Activated T-helper 1 cell treated with anti-CD3 and anti-CD28 coated beads, Interleukin-2, amount 50 U/mL, for 16 hours (primary cell): Measurements from ENCODE around the gene ETV5.

Source experiments
- DNase-seq, 2 donors: peaks; one replicate each; pipeline ENCODE4 v3.0.0-alpha.2; 2020; ENCODE audit warnings: low read depth in 1 of 2, low spot score in 1 of 2

ETV5 gene

DNA sequence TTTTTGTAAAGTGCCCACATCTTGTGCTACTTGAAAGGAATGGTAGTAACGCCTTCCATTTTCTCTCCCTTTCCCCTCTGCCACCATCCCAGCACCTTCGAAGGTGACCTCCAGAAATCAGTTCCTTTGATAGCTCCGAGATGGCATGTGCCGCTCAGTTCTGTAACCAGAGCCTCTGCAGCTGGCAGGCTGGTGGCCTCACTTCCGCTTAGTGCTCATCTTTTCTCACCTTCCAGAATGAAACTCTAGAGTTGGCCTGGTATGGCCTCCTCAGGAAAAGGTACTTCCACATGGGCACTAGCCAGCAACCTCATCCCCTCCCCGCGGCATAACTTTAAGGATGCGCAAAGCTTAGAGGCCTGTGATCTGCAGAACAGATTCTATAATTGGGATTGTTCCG, 38.8 kb downstream of the ETV5 start:
- no peak for DNase-seq

DNA sequence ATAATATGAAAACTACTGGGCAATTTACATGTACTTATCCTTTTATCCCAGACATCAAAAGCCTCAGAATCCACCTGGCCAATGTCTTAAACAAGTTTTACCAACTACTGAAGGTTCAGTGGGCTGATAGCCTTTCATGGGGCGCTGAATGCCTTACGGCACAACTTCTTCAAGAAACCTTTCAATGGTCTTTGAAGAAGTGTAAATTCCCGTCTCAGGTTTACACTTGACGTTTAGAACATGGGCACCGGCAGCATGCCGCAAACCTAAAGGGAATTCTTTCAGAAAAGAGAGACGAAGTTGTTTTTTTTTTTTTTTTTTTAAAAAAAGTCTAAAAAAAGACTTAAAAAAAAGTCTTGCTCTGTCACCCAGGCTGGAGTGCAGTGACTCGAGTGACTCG, 39.7 kb downstream of the ETV5 start:
- DNase-seq: no peak

DNA sequence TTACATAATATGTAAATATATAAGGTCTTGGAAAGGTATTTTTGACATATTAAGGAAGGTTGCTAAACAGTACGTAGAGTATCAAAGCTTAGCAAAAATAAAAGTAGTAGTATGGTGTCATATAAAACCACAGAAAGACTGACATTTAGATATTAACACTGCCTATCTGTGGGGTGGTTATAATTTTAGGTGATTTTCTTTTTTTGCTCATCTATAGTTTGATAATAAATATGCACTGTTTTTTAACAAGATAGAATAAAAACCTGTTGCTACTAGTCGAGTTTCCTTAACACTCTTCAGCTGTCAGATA, 40.7 kb downstream of the ETV5 start:
- DNase-seq: no peak

DNA sequence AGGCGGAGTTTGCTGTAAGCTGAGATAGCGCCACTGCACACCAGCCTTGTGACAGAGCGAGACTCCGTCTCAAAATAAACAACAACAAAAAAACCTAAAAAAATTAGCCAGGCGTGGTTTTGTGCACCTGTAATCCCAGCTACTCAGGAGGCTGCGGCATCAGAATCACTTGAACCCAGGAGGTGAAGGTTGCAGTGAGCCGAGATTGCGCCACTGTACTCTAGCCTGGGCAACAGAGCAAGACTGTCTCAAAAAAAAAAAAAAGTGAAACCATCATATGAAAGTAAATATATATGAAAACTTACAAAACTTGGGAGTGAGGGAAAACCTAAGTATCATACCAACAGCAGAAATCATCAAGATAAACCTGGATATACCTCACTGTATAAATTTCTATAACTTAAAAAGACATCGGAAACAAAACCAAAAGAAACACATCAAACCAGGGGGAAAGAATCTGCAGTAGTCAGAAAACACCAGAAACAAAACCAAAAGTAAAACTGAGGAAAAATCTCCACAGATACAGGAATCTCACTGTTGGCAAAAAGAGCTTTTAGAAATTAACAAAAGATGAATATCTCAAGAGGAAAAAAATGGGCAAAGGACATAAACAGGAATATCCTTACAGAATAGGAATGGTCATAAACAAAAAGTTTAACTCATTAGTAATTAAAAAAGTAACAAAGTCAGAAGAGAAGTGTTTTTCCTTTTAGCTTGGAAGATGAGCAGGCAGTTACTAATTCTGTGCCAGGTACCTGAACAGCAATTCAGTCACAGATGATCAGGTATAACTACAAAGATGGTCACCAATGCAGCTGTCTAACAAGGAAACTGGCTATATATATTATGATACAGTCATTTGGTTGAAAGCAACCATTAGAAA, 41.3 kb downstream of the ETV5 start:
- no peak for DNase-seq

DNA sequence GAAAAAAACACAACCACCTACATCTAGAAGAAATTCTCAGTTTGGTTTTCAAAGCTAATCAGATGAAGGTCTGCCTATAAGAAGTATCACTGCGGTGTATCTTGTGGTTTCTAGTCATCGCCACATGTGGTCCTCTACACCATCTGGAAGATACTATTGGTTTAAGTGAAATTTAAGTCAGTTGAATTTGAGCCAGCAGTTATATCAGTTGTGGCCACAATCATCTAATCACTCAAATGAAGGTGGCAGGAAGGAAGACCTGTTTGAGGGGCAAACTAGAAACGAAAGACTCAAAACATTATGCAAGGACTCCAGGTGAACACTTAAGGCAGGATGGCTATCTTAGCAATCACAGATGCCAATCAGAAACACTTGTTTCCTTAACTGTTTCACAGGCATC, 48.7 kb downstream of the ETV5 start:
- DNase-seq: no peak

DNA sequence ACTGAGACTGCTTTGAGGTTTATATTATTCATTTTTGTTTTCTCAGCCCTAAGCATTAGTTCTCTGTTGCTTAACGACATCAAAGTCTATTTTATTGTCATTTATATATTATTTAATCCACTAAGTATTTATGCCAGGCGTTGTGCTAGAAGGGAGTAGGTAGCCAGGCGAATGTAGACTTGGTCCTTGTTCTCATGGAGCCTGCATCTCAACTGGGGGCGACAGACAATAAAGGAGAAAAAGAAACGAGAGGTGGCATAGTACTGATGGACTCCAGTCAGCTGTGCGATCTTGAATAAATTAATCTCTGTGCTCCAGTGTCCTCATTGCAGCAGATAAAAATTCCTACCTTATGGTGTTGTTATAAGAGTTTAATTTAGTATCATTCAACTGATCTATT, 49.7 kb downstream of the ETV5 start:
- DNase-seq: no peak

DNA sequence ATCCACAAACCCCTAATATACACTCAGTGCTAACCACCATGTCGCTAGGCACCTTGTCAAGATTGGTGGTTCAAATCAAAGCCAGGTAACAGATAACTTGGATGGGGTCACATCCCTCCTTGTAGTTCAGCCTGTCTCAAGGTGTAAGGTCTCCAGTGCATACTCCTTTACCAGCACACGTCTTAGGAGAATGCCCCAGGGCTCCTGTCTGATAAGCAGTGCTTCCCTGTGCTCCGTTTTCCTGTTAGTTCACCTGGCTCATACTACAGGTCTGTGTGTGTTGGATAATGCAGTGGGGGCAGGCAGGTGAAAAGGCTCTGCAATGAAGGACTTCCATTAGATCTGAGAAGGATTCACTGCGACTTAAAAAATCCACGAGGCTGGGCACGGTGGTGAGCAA, 50.7 kb downstream of the ETV5 start:
- no peak for DNase-seq

DNA sequence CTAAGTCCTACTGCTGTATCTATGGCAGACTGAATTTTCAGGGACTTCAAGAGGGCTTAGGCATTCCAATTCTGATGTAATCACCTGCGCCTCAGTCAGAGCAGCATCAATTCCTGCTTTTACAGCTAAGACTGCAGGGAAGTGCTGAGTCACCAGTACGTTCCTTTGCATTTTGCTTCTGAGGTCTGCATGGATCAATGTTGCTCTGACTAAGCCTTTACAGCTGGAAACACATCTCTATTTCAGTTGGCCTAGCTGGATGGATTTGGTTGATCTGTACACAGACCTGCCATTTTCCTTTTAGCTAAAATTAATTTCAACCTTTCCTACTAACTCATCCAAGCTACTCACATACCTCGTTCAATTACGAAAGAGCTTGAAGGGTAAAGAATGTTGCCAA, 51.3 kb downstream of the ETV5 start:
- DNase-seq: no peak

DNA sequence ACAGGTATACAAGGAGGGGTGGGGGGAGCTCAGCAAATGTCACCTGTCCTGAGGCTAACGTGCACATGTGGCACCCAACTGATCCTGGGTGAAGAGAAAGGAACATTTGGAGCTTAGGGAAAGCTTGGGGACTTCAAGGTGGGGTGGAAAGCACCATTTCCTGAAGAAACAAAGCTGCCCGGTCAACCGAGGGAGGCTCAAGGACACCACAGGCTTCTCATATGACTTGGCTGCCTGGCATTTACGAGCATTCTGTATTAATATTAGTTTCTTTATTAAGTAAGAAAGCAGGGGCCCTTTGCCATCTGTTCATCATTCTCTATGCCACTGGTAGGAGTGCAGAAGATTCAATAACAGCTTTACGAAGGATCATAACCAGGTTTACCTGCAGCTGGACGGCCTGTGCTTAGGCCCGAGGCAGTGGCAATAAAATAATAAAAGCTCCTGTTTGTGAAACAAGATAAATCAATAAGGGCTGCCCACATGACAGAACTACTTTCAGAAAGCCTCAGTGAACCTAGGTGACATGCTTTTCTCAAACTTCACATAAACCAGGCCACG, 54.0 kb downstream of the ETV5 start:
- DNase-seq: no peak

DNA sequence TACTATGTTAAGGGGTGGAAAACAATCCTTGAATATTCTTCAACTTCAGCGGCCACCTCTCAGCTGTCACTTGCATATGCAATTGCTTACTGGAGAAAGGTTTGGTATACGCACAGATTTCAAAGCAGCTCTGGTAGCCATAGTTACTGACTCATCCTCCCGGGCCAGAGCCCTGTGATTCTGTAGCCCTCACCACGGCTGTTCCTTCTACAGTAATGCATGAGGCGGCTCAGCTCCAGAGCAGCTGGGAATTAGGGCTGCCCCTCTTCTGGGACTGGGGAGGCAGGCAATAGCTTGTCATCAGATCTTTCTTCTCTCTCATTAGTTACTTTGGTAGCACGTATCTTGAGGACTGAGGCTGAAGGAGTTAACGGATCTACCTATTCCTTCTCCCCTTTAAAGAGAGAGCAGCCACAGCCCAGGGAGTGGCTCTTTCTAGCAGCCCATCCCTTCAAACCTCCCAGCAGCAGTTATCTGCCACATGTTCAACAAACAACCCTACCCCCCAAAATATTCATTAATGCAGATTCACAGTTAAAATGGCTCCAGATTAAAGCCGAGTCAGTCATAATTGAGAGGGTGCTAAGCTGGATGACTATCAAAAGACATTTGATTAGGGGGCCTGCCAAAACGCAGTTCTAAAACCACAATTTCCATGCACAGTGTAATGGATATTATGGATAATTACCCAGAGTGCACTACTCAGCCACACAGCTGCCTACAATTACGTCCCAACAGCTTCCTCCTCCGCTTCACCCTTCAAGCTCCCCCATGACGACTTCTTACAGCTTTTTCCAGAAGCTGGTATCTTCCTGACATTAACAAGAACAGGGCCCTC, 54.7 kb downstream of the ETV5 start:
- DNase-seq: no peak

DNA sequence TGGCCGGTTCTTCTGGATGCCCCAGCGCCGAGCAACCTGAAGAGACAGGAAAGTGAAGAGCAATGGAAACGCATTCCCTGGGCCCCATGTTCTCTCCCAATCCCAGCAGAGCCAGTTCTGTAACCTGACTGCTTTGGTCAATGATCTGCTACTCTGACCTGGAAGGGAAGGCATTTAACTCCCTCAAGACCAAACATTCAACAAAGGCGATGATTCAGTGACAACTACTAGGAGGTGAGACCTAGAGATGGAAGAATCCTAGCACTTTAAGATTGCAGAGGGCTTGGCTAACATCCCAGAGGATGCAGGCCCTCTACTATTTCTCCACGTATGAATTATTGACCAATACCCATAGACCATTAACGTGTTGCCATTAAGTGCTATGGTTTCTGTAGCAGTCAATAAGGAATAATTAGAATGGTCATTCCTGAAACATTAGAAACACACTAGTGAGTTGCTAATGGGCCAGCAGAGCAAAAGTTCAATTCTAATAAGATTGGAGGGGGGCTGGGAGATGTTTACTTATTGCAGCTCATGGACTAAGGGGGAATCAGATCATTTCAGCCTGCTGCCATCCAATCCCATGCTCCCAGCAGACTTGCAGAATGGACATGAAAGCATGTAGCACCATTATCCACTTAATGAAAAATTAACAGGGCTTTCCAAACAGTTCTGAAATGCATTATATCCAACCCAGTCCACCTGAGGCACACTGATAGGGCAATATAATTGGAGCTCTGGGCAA, 56.6 kb downstream of the ETV5 start:
- DNase-seq: no peak

DNA sequence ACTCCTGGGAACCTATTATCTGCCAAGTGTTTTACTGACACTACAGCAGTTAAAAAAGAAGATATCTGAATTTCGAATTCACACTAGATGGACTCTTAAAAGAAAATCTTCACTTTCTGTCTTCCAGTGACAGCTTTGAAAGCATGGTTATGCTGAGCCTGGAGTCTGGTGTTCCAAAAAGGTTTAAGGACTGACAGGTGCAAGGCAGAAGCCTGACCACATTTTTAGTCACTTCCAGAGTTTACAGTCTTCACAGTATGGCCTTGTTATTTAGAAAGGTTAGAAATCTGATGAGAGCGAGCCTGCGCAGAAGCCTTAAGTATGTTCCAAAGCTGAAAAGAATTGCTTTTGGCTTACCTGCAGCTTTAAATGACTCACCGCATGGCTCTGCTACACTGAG, 59.9 kb downstream of the ETV5 start:
- DNase-seq: no peak

DNA sequence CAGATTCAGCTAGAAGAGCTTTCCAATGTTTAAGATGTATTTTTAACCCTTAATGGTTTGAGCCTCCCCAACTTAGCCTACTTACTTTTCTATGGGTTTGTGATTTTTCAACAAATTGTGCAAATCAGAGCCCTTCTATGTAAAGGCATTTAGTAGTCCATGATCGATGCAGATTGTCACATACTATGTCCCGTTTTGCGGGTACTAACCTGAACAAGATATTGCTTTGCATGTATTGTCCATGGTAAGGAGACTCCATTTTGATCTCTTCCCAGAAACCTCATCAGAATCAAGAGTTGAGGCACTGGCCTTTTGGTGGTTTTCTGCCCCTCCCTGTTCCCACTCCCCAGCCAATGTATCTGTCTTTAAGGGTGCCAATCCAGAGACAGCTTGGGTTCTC, 60.8 kb downstream of the ETV5 start:
- no peak for DNase-seq

DNA sequence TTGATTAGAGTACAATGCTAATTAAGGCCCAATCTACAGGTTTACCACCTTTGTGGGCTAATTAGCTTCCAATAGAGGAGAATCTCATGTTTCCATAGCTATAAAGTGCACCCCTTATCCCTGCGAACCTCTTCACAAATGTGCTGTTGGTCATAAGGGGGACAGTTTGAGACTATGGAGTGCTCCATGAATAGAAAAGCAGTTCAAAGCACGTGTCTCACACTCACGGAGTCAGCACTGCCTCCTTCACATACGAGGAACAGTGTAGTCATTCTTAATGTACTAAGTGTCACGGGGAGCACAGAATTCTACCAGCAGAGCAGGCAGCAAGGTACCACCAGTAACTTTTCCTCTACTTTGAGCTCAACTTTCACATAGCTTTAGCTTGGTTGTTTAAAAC, 62.1 kb downstream of the ETV5 start:
- DNase-seq: no peak

DNA sequence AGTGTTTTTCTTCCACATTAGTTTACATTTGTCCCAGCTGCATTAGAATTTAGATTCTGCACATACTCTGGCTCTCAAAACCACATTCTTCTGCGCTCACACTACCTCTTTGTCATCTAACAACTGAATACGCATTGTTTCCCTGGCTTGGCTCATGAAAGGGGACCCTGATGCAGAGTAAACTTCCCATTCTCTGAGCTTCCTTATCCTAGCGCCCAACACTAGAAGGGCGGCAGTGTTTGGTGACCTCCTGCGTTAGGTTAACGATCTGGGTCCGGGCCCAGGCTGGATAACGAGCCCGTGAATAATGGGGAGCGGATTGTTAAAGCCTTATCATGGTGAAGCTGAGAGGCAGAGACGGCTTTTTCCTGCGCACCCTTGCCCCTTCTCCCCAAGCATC, 63.9 kb downstream of the ETV5 start:
- no peak for DNase-seq

DNA sequence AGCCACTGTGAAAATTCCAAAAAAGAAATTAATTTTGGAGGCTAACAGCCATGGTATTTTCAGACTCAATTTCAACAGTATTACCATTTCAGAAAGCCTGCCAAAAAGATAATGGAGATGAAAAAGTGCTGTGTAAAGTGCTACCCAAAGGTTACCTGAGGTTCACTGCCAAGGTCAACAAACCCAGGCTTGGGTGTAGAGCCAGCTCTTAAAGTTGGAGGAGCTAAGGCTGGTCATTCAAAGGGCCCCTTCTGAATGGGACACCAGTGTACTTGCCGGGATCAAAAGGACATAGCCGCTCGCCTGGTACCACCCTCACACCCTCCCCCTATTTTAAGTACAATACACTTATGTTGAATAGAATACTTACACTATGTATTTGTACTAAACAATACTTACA, 64.5 kb downstream of the ETV5 start:
- DNase-seq: no peak

DNA sequence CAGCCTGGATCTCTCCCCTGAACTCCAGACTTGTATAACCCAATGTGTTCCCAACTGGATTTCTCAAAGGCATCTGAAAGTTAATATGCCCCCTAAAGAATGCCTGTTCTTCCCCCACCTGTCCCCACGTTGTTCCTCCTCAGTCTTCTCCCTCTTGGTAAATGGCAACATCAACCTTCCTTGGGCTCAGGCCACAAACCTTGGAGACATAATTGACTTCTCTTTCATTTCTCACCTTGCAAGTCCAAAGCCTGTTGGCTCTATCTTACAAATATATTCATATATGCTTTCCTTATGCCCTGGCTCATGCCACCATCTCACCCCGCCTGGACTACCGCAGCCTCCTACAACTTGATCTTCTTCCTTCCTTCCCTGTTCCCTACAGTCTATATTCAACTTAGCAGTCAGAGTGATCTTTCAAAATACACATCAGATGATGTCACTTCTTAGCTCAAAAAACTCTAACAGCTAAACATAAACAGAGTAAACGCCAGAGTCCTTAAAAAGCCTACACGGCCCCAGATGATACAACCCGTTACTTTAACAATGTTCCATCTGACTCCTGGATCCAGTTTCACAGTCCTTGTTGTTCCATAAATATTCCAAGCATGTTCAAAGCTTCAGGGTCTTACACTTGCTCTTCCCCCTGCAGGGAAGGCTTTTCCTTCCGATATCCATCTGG, 66.2 kb downstream of the ETV5 start:
- DNase-seq: no peak

DNA sequence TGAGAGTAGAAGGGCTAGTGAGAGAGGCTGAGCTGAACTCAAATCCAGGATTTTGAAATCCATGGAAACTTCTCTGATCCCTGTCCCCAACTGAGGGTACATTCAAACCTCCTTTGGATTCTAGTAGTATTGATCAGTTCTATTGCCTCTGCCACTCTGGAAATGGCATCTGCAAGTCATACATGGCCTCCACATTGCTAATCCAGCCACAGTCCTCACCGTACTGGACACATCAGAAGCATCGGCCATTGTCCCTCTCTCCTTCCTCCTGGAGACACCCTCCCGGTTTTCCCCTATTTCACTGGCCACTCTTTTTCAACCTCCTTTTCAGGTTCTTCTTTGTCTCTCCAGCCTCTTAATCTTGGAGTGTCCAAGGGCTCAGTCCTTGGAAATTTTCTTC, 66.9 kb downstream of the ETV5 start:
- no peak for DNase-seq

DNA sequence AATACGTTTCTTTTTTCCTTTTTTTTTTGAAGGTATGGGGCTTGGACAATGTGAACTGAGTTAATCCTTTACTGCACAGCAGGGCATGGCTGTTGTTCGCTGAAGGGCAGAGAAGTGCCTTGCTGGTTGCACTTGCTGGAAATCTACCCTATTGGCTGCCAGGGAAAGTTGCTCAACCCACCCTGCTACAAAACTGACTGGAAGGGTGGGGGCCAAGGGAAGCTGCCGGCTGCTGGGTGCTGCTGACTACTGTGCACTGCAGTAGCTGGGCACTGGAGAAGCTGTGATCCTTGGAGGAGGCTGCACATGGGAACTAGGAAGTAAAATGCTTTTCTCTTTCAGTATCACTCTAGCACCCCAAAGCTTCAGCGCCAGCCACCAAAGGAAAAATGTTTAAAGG, 70.5 kb downstream of the ETV5 start:
- no peak for DNase-seq

DNA sequence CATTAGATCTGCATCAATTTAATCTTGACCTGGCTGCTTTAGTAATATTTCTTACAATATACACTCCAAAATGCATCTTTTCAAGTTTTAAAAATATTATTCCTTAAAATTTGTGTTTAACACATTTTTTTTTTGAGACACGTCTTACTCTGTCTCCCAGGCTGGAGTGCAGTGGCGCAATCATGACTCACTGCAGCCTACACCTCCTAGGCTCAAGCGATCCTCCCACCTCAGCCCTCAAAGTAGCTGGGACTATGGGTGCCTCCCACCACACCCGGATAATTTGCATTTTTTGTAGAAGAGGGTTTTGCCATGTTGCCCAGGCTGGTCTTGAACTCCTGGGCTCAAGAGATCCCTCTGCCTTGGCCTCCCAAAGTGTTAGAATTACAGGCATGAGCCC, 73.6 kb downstream of the ETV5 start:
- DNase-seq: no peak

DNA sequence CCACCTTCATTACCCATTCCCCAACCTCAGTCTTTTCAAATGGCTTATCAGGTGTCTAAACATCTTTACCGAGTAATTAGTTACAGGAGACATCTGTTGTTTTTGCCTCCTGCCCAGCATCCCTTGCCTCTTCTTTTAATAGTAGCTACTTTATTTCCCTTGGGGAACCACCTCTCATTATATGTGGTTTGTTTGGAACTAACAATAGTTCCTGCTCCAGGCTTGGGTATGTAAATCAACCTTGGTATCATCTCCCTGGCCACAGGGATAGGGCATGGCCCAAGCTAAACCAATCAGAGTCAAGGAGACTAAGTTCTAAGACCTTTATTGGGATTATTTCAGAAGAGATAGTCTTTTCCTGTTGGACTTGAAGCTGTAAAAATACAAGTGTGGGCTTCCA, 76.6 kb downstream of the ETV5 start:
- no peak for DNase-seq
